Stimulated activated CD4-positive, alpha-beta T cell treated with anti-CD3 and anti-CD28 coated beads, TNF-alpha, amount 100 ng/mL, for 1 hour (primary cell): Measurements from ENCODE around the gene RAPGEF6.
"Not testable (repeated sequence)": the region's sequence is repeated elsewhere in the genome, so short reads cannot be mapped to it uniquely, and the experiment has no call there.

Experiments used
- DNase-seq, 3 donors: peaks; one replicate each; pipeline ENCODE4 v3.0.0-alpha.2; 2020; ENCODE audit warnings: low read depth in 3 of 3, low spot score in 1 of 3

RAPGEF6 gene

DNA sequence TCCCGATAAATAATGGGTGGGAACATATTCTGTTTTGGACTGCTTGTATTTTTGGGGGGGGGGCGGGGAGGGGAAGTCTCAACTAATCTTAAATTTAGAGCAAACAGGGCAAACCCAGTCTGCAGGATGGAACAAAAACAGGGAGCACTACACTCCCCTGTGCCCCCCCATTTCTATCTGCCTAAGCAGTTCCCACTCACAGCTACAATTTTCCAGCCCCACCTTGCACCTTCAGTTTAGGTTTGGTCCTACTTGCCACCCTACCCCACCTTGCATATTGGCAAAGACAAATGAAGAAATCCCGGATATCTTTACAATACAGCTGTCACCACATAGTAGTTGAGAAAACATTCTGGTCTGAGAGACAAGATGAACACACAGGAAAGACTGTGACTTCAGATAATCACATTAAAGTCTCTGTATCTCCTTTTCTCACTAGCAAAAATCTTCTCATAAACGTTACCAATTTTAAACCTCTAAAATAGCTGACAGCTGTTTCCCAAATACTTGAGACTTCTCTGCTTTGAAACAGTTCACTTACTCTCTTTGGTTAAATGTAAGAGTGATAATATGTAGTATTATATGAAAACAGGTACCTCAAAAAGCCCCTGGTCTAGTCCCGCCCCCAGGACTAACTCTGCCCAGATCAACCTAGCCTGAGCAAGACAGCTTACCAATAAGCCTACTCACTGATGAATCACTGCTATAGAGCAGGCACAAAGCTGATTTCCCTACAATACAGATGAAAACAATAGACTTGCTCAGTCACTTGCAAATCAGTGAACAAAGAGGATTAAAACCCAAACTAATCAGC lies 5.2 kb upstream of the RAPGEF6 start:
- DNase-seq = peak in 2 of 3 donors; percentile 18 to 40

GRCh38 chr5:131639148-131639547 lies 4.1 kb upstream of the RAPGEF6 start:
- DNase-seq = no peak

DNA sequence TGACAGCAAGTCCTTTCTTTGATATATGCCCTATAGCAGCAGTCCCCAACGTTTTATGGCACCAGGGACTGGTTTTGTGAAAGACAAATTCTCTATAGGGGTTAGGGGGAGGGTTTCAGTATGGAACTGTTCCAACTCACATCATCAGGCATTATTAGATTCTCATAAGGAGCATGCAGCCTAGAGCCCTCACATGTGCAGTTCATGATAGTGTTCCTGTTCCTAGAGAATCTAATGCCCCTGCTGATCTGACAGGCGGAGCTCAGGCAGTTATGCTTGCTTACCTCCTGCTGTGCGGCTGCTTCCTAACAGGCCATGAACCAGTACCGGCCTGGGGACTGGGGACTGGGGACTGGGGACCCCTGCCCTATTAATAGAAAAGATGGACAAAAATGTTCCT lies 2.7 kb upstream of the RAPGEF6 start:
- DNase-seq = no peak

DNA sequence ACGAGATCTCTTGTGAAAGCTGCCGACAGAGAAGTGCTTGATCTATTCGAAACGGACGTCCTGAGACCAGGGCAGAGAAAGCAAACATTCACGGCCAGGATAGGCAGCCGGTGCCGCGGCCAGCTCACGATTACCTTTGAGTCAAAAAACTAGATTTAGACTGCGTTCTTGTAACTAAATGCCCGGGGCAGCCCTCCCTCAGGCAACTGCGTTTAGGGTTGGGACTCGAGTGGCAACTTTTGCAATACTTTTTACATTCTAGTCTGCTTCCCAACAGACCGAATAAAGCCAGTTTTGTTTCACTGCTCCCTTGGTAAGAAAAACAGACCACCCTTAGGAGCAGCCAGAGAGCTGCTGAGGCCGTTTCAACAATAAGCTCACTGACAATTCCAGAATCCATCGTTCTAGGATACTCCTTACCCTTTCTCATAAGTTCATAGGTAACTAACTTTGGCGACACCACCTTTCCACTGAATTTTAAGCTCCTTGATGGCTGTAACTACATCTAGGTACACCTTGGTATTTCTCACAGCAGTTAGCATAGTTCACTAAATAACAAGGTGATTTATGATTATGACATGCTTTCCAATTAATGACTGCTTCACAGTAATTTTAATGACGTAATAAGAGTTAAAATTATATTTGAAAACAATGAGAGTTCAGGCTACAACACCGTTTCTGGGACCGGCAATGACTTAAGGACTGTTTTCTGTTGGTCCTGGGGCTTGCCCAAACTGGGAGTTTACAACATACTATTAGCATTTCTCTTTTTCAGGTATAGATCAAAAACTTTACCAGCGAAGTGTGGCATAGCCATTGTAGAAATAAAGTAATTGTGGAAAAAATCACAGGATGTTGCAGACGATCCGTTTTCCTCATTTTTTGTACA lies 899 bp upstream of the RAPGEF6 start:
- no peak for DNase-seq

DNA sequence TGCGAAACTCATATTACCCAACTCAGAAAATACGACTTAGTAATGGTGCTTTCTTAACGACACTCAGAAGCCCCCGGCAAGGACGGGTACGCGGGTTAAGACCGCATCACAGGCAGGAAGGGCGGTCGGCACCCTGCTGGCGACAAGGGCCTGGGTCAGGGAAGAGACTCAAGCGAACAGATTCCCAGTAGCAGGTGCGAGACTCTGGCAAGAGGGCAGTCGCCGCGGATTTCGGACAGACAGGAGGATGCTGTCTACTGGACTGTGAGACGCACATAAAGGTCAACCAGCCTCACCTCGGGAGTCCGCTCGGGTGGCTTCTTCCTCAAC lies 398 bp downstream of the RAPGEF6 start:
- peak in 2 of 3 donors; percentile 10 to 26 for DNase-seq

- DNase-seq = no peak
These were observed 791 bp downstream of the RAPGEF6 start for GRCh38 chr5:131634238-131634637.

- no peak for DNase-seq
These were observed 1.2 kb downstream of the RAPGEF6 start for GRCh38 chr5:131633830-131634229.

GRCh38 chr5:131630963-131631350 lies 4.1 kb downstream of the RAPGEF6 start:
- DNase-seq = no peak

- no peak for DNase-seq
These were observed 4.6 kb downstream of the RAPGEF6 start for GRCh38 chr5:131630208-131630962.

DNA sequence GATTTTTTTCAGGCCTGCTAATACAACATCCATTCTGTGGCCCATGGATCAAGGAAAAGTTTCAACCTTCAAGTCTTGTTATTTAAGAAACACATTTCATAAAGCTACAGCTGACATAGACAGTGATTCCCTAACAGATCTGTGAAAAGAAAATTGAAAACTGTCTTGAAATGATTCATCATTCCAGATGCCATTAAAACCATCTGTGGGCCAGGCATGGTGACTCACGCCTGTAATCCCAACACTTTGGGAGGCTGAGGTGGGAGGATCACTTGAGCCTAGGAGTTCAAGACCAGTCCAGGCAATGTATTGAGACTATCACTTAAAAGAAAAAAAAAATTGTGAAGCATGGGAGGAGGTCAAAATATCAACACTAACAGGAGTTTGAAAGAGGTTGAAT lies 6.0 kb downstream of the RAPGEF6 start:
- no peak for DNase-seq

GRCh38 chr5:131627207-131627865 lies 7.7 kb downstream of the RAPGEF6 start:
- DNase-seq = no peak

DNA sequence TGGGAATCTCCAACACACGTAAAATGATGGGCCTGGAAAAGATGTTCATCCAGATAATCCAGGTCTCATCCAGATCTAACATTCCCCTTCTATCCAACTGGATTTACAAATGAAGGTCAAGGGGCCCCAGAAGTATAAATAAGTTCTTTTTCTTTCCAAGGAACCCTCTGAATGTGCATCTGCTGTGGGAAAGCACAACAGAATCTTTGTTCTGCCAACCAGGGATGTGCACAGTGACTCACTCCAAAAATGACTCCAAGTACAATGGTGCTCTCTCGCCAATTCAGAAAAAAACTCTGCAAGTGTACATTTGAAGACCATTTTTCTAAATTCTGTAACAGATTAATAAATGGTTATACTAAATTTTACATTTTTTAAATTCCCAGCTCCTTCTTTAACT lies 12.4 kb downstream of the RAPGEF6 start:
- DNase-seq = no peak

- DNase-seq = not testable (repeated sequence)
These were observed 13.9 kb downstream of the RAPGEF6 start for GRCh38 chr5:131621164-131621563.

GRCh38 chr5:131619102-131619501 lies 15.9 kb downstream of the RAPGEF6 start:
- no peak for DNase-seq

DNA sequence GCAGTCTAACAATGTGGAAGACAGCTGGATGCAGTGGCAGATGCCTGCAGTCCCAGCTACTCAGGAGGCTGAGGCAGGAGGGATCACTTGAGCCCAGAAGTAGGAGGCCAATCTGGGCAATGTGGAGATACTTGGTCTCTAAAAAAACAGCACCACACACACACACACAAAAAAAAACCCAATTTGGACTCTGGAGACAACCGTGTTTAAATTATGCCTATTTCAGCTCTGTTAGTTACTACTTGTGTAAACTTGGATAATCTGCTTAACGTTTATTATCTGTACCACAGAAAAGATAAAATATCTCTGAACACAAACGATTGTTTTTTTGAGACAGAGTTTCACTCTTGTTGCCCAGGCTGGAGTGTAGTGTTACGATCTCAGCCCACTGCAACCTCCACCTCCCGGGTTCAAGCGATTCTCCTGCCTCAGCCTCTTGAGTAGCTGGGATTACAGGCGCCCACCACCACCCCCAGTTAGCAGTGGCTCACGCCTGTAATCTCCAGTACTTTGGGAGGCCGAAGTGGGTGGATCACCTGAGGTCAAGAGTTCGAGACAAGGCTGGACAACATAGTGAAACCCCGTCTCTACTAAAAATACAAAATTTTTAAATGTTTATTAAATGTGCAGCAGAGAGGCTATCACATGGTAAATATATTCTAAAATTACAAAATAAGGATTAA lies 17.7 kb downstream of the RAPGEF6 start:
- no peak for DNase-seq

- no peak for DNase-seq
These were observed 19.1 kb downstream of the RAPGEF6 start for GRCh38 chr5:131615957-131616356.

GRCh38 chr5:131613423-131613822 lies 21.6 kb downstream of the RAPGEF6 start:
- no peak for DNase-seq

GRCh38 chr5:131611064-131611381 lies 24.0 kb downstream of the RAPGEF6 start:
- no peak for DNase-seq

GRCh38 chr5:131610198-131611063 lies 24.6 kb downstream of the RAPGEF6 start:
- DNase-seq = no peak

GRCh38 chr5:131609774-131610173 lies 25.3 kb downstream of the RAPGEF6 start:
- DNase-seq = no peak
